HFFc6 (cell line): ENCODE results near the gene ZNF579. TPM values are rescaled to one million over a fixed set of nuclear protein-coding genes. Genes with fewer than 3 reads are reported as not detected.
A peak's percentile ranks its signal among the peaks of the same experiment; 100 is the strongest.

ENCODE experiments used
- DNase-seq: peaks from one replicate; pipeline ENCODE4 v3.0.0-alpha.2; 2018
- H3K27ac Mint-ChIP-seq: 2 replicates; pipeline ENCODE4 v1.8.0; 2020; ENCODE audit warnings: mild to moderate bottlenecking, mixed read lengths
- H3K27me3 Mint-ChIP-seq: 2 replicates; pipeline ENCODE4 v1.8.0; 2021; ENCODE audit warnings: mild to moderate bottlenecking, moderate library complexity, mixed read lengths; ENCODE audit not compliant: insufficient read depth
- H3K36me3 Mint-ChIP-seq: 2 replicates; pipeline ENCODE4 v1.8.0; 2021; ENCODE audit warnings: low read depth, mixed read lengths
- H3K4me1 Mint-ChIP-seq: 2 replicates; pipeline ENCODE4 v1.8.0; 2020; ENCODE audit warnings: low read depth, mixed read lengths
- H3K4me3 Mint-ChIP-seq: 2 replicates; pipeline ENCODE4 v1.8.0; 2020; ENCODE audit warnings: mild to moderate bottlenecking, moderate library complexity, mixed read lengths
- H3K9me3 Mint-ChIP-seq: 2 replicates; pipeline ENCODE4 v1.8.0; 2020; ENCODE audit warnings: mild to moderate bottlenecking, mixed read lengths
- total RNA-seq, 6 experiments: library from RNA; stranded (reverse); fragmentation: NEBNext Ultra II Directional; extraction: Animal tissue kit (Norgen Biotek cat#: 25700); gene quantifications; 2 replicates in 1 of 6; 3 replicates in 5 of 6; pipeline ENCODE4 v1.2.3, GENCODE V29; 2021
- TF ChIP-seq, protein P1 (sequence below): fragments of 200-600 bp; sonication (generic); IDR thresholded peaks from 2 replicates; pipeline ENCODE4 v1.5.0; 2021; ENCODE audit warnings: antibody characterized with exemption, mild to moderate bottlenecking

Gene ZNF579
- total RNA-seq, 6 experiments from 2014 or later: 19.0 to 24.3 (median 22.0) TPM

DNA sequence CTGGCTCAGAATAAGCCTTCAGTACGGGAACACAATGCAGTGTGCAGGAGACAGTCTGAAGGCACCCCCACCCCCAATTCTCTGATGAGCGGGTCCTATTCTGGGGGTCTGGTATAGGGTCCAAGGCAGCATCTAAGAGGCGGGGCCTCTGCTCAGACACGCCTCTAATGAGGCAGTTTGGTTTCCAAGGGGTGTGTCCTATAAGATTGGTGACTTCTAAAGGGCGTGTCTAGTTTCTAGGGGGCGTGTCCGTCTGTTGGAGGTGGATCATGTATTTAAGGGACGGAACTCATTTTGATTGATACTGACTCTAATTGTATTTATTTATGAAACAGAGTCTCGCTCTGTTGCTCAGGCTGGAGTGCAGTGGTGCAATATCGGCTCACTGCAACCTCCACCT lies 10.0 kb upstream of the ZNF579 start:
- DNase-seq: no peak
- H3K36me3 Mint-ChIP-seq: peaks cover 24% of the 10 kb centered on the region
- no peak overlapping the region for H3K27ac Mint-ChIP-seq
- TF ChIP-seq, protein P1, sequence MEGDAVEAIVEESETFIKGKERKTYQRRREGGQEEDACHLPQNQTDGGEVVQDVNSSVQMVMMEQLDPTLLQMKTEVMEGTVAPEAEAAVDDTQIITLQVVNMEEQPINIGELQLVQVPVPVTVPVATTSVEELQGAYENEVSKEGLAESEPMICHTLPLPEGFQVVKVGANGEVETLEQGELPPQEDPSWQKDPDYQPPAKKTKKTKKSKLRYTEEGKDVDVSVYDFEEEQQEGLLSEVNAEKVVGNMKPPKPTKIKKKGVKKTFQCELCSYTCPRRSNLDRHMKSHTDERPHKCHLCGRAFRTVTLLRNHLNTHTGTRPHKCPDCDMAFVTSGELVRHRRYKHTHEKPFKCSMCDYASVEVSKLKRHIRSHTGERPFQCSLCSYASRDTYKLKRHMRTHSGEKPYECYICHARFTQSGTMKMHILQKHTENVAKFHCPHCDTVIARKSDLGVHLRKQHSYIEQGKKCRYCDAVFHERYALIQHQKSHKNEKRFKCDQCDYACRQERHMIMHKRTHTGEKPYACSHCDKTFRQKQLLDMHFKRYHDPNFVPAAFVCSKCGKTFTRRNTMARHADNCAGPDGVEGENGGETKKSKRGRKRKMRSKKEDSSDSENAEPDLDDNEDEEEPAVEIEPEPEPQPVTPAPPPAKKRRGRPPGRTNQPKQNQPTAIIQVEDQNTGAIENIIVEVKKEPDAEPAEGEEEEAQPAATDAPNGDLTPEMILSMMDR: no peak
- peaks cover 13% of the 10 kb centered on the region for H3K4me1 Mint-ChIP-seq
- H3K27me3 Mint-ChIP-seq: peaks cover 3% of the 10 kb centered on the region
- H3K9me3 Mint-ChIP-seq: no peaks in the 10 kb centered on the region
- H3K4me3 Mint-ChIP-seq: no peak overlapping the region

DNA sequence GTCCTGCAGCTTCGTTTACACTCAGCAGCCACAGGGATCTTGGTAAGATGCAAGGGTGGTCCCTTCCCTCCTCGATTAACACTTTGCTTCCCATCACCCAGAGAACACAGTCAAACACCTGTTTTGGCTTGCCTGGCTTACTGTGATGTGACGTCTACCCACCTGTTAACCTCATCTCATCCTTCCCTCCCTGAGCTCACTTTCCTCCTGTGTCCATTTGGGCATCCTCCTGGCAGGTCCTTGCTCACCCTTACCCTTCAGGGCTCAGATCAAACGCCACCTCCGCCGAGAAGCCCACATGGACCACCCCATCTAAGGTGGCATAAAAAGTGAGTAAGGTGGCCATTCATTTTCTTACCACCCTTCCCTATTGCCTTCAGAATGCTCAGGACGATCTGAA lies 9.5 kb upstream of the ZNF579 start:
- H3K27ac Mint-ChIP-seq: no peak overlapping the region

DNA sequence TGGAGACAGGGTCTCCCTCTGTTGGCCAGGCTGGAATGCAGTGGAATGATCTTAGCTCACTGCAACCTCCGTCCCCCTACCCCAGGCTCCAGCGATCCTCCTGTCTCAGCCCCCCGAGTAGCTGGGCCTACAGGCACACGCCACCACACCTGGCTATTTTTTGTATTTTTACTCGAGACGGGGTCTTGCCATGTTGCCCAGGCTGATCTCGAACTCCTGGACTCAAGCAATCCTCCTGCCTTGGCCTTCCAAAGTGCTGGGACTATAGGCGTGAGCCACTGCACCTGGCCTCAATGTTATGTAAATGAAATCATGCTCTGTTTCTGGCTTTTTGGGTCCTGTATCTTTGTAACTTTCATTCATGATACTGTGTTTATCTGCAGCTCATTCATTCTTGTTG lies 8.1 kb upstream of the ZNF579 start:
- no peak for DNase-seq
- H3K27me3 Mint-ChIP-seq: peaks cover 5% of the 10 kb centered on the region
- no peaks in the 10 kb centered on the region for H3K9me3 Mint-ChIP-seq
- H3K36me3 Mint-ChIP-seq: peaks cover 11% of the 10 kb centered on the region
- H3K27ac Mint-ChIP-seq: no peak overlapping the region
- H3K4me3 Mint-ChIP-seq: no peak overlapping the region
- TF ChIP-seq, protein P1: no peak
- H3K4me1 Mint-ChIP-seq: peaks cover 19% of the 10 kb centered on the region

More for the DNA sequence above, 9.5 kb upstream of the ZNF579 start:
- Mint-ChIP-seq H3K9me3 (no peaks in the 10 kb centered on the region), H3K4me3 (no peak overlapping the region), H3K36me3 (peaks cover 19% of the 10 kb centered on the region), H3K4me1 (peaks cover 18% of the 10 kb centered on the region), H3K27me3 (peaks cover 3% of the 10 kb centered on the region)
- TF ChIP-seq, protein P1: no peak
- DNase-seq: no peak

DNA sequence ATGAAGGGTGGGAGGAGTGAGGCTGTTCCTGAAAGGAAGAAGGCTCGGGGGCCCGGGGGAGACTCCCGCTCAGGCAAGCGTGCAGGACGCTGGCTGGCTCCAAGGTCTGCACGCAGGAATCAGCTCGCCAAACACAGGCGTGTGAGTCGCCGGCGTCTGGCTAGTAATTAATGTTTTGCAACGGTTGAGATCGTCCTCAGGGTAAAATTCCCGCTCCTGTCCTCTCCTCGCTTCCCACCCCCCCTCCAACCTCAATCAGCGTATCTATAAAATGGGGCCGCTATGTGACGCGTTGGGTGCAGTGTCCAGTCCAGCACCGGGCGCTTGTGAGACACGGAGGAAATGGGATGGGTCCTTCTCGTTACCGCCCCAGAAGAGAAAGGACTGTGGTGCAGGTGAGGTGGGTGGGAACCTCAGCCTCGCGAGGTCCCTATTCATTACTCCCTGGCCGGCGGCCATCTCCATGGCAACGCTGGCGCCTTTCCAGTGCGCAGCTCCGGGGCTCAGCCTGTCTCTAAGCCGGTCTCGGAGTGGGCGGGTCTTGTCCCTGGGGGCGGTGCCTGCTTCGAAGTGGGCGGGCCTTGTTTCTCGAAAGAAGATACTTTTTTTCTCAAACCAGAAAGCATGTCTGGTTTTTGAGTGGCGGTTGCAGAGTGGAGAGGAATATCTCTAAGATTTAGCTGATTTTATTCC lies 6.5 kb upstream of the ZNF579 start:
- no peaks in the 10 kb centered on the region for H3K9me3 Mint-ChIP-seq
- peak; percentile 86 for DNase-seq
- H3K27me3 Mint-ChIP-seq: peaks cover 5% of the 10 kb centered on the region
- H3K27ac Mint-ChIP-seq: peak overlapping the region; percentile 67; the same call in 1 of the 2 replicates
- TF ChIP-seq, protein P1: no peak
- H3K4me3 Mint-ChIP-seq: peak overlapping the region; percentile 85
- peaks cover 8% of the 10 kb centered on the region for H3K36me3 Mint-ChIP-seq
- H3K4me1 Mint-ChIP-seq: peaks cover 21% of the 10 kb centered on the region

DNA sequence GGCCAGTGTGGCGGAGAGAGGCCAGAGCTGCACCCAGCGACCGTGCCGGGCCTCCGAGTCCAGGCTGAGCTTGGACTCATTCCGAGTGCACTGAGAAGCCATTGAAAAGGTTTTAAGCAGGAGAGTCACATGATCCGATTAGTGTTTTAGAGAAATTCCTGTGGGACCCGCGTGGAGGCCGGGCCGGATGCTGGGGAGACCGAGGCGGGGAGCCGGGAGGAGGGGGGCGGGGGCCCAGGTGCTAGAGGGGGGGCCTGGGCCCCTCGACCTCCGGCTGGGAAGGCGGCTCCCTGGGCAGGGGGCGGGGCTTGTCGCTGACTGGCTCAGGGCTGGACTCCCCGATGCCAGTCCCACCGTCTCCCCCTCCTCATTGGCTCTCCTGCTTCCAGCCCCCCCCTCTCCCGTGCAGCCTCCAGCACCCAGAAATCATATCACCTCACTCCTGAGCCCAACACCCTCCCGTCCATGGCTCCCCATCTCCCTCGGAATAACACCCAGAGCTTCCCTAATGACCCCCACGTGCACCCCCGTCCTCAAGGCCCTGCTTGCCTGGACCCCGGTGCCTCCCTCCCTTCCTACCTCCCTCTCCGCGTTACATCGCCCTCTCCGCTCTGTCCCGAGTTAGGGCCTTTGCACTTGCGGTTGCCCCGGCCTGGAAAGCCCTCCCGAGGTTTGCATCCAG lies 5.2 kb upstream of the ZNF579 start:
- Mint-ChIP-seq H3K36me3 (no peaks in the 10 kb centered on the region), H3K9me3 (no peaks in the 10 kb centered on the region), H3K4me3 (peak overlapping the region; percentile 79), H3K4me1 (peaks cover 33% of the 10 kb centered on the region), H3K27me3 (peaks cover 5% of the 10 kb centered on the region), H3K27ac (peak overlapping the region; percentile 67)
- TF ChIP-seq, protein P1: no peak
- peak; percentile 48 for DNase-seq
